GM23338 (cell line): ENCODE data around the gene PKLR.
A peak's percentile ranks its signal among the peaks of the same experiment; 100 is the strongest.

Experiments
- CREB1 ChIP-seq: fragments of 250-450 bp; sonication (Bioruptor Pico); IDR thresholded peaks from 2 replicates; pipeline ENCODE4 v1.5.0; 2020; ENCODE audit warnings: low read depth, mild to moderate bottlenecking, moderate library complexity
- CTCF ChIP-seq, 2 experiments: fragments of 200-600 bp in 1 of 2; sonication (generic) in 1 of 2; conservative IDR thresholded peaks; 2 replicates each; pipeline versions ENCODE4 v1.5.1 to v1.6.1; 2016 to 2017; ENCODE audit warnings: antibody characterized with exemption in 2 of 2, low read depth in 2 of 2, mild to moderate bottlenecking in 2 of 2, moderate library complexity in 1 of 2
- EZH2 ChIP-seq: fragments of 200-600 bp; sonication (generic); IDR thresholded peaks from one replicate; pipeline ENCODE4 v1.8.0; 2017; ENCODE audit warnings: antibody characterized with exemption, mild to moderate bottlenecking, low read depth; ENCODE audit not compliant: unreplicated experiment
- EZH2phosphoT487 ChIP-seq: fragments of 200-600 bp; sonication (generic); IDR thresholded peaks from one replicate; pipeline ENCODE4 v1.8.1; 2018; ENCODE audit warnings: antibody characterized with exemption; ENCODE audit not compliant: unreplicated experiment
- JUNB ChIP-seq: IDR thresholded peaks from one replicate; pipeline ENCODE4 v1.6.1; 2016; ENCODE audit warnings: antibody characterized with exemption; ENCODE audit not compliant: unreplicated experiment
- POLR2AphosphoS5 ChIP-seq: IDR thresholded peaks from 2 replicates; pipeline ENCODE4 v1.6.1; 2016; ENCODE audit warnings: antibody characterized with exemption, low read depth
- ZNF114 ChIP-seq: fragments of 250-450 bp; sonication (Bioruptor Pico); IDR thresholded peaks from 2 replicates; pipeline ENCODE4 v1.5.0; 2020; ENCODE audit warnings: mild to moderate bottlenecking, moderate library complexity
- ZNF331 ChIP-seq: fragments of 250-450 bp; sonication (Bioruptor Pico); IDR thresholded peaks from 2 replicates; pipeline ENCODE4 v1.5.0; 2020; ENCODE audit warnings: low read depth, mild to moderate bottlenecking, moderate library complexity
- TF ChIP-seq, protein P1 (sequence below): IDR thresholded peaks from one replicate; pipeline ENCODE4 v1.6.1; 2018; ENCODE audit warnings: antibody characterized with exemption; ENCODE audit not compliant: unreplicated experiment

DNA sequence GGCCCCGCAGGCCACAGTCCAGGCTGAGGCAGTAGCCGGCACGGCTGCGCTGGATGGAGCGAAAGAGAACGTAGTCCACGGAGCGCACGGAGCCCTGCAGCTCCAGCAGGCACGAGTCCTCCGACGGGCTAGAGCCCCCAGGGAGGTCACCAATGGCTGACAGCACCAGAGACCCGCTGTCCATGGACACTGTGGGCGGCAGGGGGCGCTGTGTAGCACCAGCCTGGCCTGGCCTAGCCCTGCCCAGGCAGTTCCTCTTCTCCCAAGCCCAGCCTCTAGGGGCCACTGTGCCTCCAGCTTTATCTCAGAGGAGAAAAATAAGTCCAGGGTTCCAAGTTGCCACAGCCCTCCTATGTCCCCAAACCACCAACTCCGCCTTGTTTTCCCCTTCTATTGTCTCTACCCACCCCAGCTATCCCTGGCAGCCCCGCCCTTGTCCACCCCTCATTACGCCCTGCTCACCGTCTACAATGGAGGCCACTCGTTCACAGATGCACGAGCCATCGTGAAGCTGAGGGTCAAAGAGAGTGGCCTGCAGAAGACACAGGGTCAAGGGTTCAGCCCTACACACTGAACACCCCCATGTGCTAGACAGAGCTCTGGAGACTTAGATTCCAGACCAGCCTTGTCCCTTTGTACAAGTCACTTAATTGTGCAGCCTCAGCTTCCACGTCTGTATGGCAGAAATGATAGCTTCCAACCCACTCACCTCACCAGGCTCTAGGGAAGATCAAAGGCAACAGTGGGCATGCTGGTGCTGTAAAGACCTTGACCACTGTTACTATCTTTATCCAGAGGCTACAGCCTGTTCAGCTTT lies 50.4 kb downstream of the PKLR start:
- no peak for TF ChIP-seq EZH2
- no peak for TF ChIP-seq POLR2AphosphoS5
- peak; percentile 98 to 100 for TF ChIP-seq CTCF (conservative IDR thresholded peaks at IDR 0.05; ENCODE audit: low read depth in 2 of 2)
- no peak for TF ChIP-seq EZH2phosphoT487
- TF ChIP-seq, protein P1, sequence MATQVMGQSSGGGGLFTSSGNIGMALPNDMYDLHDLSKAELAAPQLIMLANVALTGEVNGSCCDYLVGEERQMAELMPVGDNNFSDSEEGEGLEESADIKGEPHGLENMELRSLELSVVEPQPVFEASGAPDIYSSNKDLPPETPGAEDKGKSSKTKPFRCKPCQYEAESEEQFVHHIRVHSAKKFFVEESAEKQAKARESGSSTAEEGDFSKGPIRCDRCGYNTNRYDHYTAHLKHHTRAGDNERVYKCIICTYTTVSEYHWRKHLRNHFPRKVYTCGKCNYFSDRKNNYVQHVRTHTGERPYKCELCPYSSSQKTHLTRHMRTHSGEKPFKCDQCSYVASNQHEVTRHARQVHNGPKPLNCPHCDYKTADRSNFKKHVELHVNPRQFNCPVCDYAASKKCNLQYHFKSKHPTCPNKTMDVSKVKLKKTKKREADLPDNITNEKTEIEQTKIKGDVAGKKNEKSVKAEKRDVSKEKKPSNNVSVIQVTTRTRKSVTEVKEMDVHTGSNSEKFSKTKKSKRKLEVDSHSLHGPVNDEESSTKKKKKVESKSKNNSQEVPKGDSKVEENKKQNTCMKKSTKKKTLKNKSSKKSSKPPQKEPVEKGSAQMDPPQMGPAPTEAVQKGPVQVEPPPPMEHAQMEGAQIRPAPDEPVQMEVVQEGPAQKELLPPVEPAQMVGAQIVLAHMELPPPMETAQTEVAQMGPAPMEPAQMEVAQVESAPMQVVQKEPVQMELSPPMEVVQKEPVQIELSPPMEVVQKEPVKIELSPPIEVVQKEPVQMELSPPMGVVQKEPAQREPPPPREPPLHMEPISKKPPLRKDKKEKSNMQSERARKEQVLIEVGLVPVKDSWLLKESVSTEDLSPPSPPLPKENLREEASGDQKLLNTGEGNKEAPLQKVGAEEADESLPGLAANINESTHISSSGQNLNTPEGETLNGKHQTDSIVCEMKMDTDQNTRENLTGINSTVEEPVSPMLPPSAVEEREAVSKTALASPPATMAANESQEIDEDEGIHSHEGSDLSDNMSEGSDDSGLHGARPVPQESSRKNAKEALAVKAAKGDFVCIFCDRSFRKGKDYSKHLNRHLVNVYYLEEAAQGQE: no peak
- TF ChIP-seq CREB1 (CRISPR knock-in tag): 0 out of 2 replicates have a peak, but pooled peaks have one; percentile 4
- TF ChIP-seq JUNB: no peak
- TF ChIP-seq ZNF331: no peak
- no peak for TF ChIP-seq ZNF114 (CRISPR knock-in tag)
